ENCODE results near the gene KRT35.
"Not testable (repeated sequence)": the region's sequence is repeated elsewhere in the genome, so short reads cannot be mapped to it uniquely, and the experiment has no call there.

The KRT35 gene

GRCh38 chr17:41462705-41463104 is 18.2 kb downstream of the KRT35 start:
- in situ Hi-C loops (cut with MboI; ENCODE audit: low sequenced_read_pairs) = no loop called here

- in situ Hi-C loops (cut with MboI; ENCODE audit: low sequenced_read_pairs) = no loop called here
These were observed 23.3 kb downstream of the KRT35 start for GRCh38 chr17:41457676-41458075.

GRCh38 chr17:41456204-41456603 is 24.7 kb downstream of the KRT35 start:
- in situ Hi-C loops (cut with MboI; ENCODE audit: low sequenced_read_pairs) = no loop called here

- in situ Hi-C loops (cut with MboI; ENCODE audit: low sequenced_read_pairs) = no loop called here
These were observed 25.7 kb downstream of the KRT35 start for GRCh38 chr17:41455236-41455635.

- in situ Hi-C loops (cut with MboI; ENCODE audit: low sequenced_read_pairs) = no loop called here
These were observed 27.9 kb downstream of the KRT35 start for GRCh38 chr17:41453066-41453465.

GRCh38 chr17:41452281-41452680 is 28.7 kb downstream of the KRT35 start:
- in situ Hi-C loops (cut with MboI; ENCODE audit: low sequenced_read_pairs) = no loop called here

- in situ Hi-C loops (cut with MboI; ENCODE audit: low sequenced_read_pairs) = no loop called here
These were observed 29.7 kb downstream of the KRT35 start for GRCh38 chr17:41451154-41451728.

- in situ Hi-C loops (cut with MboI; ENCODE audit: low sequenced_read_pairs) = no loop called here
These were observed 31.9 kb downstream of the KRT35 start for GRCh38 chr17:41449008-41449407.

- in situ Hi-C loops (cut with MboI; ENCODE audit: low sequenced_read_pairs) = no loop called here
These were observed 32.4 kb downstream of the KRT35 start for GRCh38 chr17:41448506-41448905.

GRCh38 chr17:41446806-41447205 is 34.1 kb downstream of the KRT35 start:
- in situ Hi-C loops (cut with MboI; ENCODE audit: low sequenced_read_pairs) = no loop called here

- in situ Hi-C loops (cut with MboI; ENCODE audit: low sequenced_read_pairs) = no loop called here
These were observed 36.3 kb downstream of the KRT35 start for GRCh38 chr17:41444640-41445039.

GRCh38 chr17:41444186-41444585 is 36.8 kb downstream of the KRT35 start:
- in situ Hi-C loops (cut with MboI; ENCODE audit: low sequenced_read_pairs) = no loop called here

- in situ Hi-C loops (cut with MboI; ENCODE audit: low sequenced_read_pairs) = no loop called here
These were observed 38.2 kb downstream of the KRT35 start for GRCh38 chr17:41442739-41443138.

- in situ Hi-C loops (cut with MboI; ENCODE audit: low sequenced_read_pairs) = no loop called here
These were observed 40.4 kb downstream of the KRT35 start, which contains the start of gene KRT38 for GRCh38 chr17:41440531-41441033. Gene KRT38 (minus strand): TSS chr17:41440983. CDS start chr17:41440921, 62 bp downstream.

GRCh38 chr17:41439375-41439774 is 41.6 kb downstream of the KRT35 start:
- in situ Hi-C loops (cut with MboI; ENCODE audit: low sequenced_read_pairs) = no loop called here

GRCh38 chr17:41437769-41438168 is 43.2 kb downstream of the KRT35 start:
- in situ Hi-C loops (cut with MboI; ENCODE audit: low sequenced_read_pairs) = no loop called here

- in situ Hi-C loops (cut with MboI; ENCODE audit: low sequenced_read_pairs) = no loop called here
These were observed 43.7 kb downstream of the KRT35 start for GRCh38 chr17:41437254-41437653.

- in situ Hi-C loops (cut with MboI; ENCODE audit: low sequenced_read_pairs) = no loop called here
These were observed 46.5 kb downstream of the KRT35 start for GRCh38 chr17:41434415-41434814.

- in situ Hi-C loops (cut with MboI; ENCODE audit: low sequenced_read_pairs) = no loop called here
These were observed 46.9 kb downstream of the KRT35 start for GRCh38 chr17:41434005-41434404.

GRCh38 chr17:41433586-41433985 is 47.4 kb downstream of the KRT35 start:
- in situ Hi-C loops (cut with MboI; ENCODE audit: low sequenced_read_pairs) = no loop called here

- in situ Hi-C loops (cut with MboI; ENCODE audit: low sequenced_read_pairs) = not testable (repeated sequence)
These were observed 50.6 kb downstream of the KRT35 start for GRCh38 chr17:41430376-41430775.

- in situ Hi-C loops (cut with MboI; ENCODE audit: low sequenced_read_pairs) = no loop called here
These were observed 51.3 kb downstream of the KRT35 start for GRCh38 chr17:41429667-41430066.

Measured in HL-60/S4 (cell line).